ENCODE results near the gene CXorf66. TPM values are rescaled to one million over a fixed set of nuclear protein-coding genes. Genes with fewer than 3 reads are reported as not detected.

Gene CXorf66
- total and polyA plus RNA-seq, 9 of the 15 experiments (the other 6 are each of a cell fraction or from before 2014, with no cell fraction given) = not detected

DNA sequence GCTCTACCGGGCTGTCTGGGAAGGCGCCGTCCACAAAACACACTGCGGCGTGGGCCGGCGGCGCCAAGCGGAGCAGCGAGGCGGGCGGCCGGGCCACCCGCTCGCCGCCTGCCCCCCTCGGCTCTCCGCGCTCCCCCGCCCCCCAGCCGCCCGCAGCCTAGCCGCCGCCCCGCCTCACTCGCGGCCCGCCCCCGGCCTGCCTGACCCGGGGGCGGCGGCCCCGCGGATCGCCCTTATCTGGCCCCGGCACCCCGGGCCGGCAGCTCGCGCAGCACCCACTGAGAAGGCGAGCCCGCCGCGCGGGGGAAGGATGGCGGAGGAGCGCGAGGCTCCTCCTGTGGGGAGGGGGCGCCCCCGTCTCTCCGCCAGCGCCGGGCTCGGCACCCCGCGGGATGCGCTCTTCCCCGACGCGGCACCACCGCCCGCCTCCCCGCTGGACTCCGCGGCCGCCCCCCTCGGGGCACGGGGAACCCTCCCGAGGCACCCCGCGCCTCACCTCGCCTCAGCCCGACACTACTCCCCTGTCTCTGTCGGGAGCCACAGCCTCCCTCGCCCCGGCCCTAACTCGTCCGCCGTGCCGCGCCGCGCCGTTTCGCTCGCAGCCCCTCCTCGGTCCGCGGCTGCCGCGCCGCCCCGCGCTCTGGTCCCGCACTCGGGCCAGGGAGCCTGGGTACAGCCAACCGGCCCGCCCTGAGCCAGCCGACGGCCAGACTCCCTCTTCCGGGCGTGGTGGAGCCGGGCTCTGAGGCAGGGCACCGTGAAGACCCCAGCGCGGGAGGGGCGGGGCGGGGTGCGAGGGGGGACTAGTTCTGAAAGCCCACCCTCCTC, 33.0 kb downstream of the CXorf66 start (continued):
- TF ChIP-seq NONO (IDR thresholded peaks at IDR 0.05; ENCODE audit: low read depth in 2 of 2, low read length in 1 of 2) (peak in 1 of 2 experiments; percentile 81; a peak in 2 of 4 replicates), YBX1 (IDR thresholded peaks at IDR 0.05) (no peak), ZNF347 (CRISPR knock-in tag; IDR thresholded peaks at IDR 0.05; ENCODE audit: low read depth) (no peak), KDM1A (IDR thresholded peaks at IDR 0.05) (no peak), POLR2AphosphoS2 (IDR thresholded peaks at IDR 0.05; ENCODE audit: low read length) (no peak), FOXP1 (CRISPR knock-in tag; IDR thresholded peaks at IDR 0.05) (0 out of 2 replicates have a peak, but pooled peaks have one; percentile 29), CREB3L1 (IDR thresholded peaks at IDR 0.05; ENCODE audit: borderline replicate concordance, low read depth) (no peak), ATF6 (CRISPR knock-in tag; IDR thresholded peaks at IDR 0.05) (no peak), MED1 (CRISPR knock-in tag; IDR thresholded peaks at IDR 0.05; ENCODE audit: borderline replicate concordance) (no peak), MIER1 (IDR thresholded peaks at IDR 0.05; ENCODE audit: low read depth) (no peak), PHB2 (IDR thresholded peaks at IDR 0.05; ENCODE audit: low read depth) (no peak), ARHGAP35 (IDR thresholded peaks at IDR 0.05; ENCODE audit: partially characterized antibody) (no peak), MTA3 (IDR thresholded peaks at IDR 0.05; ENCODE audit: borderline replicate concordance) (0 out of 2 replicates have a peak, but pooled peaks have one; percentile 25), ARID2 (IDR thresholded peaks at IDR 0.05) (no peak), AFF1 (IDR thresholded peaks at IDR 0.05; ENCODE audit: low read depth in 1 of 2, partially characterized antibody in 2 of 2) (no peak), ZZZ3 (IDR thresholded peaks at IDR 0.05) (no peak), MCM2 (IDR thresholded peaks at IDR 0.05; ENCODE audit: low read depth) (no peak)
- TF ChIP-seq, protein P1, sequence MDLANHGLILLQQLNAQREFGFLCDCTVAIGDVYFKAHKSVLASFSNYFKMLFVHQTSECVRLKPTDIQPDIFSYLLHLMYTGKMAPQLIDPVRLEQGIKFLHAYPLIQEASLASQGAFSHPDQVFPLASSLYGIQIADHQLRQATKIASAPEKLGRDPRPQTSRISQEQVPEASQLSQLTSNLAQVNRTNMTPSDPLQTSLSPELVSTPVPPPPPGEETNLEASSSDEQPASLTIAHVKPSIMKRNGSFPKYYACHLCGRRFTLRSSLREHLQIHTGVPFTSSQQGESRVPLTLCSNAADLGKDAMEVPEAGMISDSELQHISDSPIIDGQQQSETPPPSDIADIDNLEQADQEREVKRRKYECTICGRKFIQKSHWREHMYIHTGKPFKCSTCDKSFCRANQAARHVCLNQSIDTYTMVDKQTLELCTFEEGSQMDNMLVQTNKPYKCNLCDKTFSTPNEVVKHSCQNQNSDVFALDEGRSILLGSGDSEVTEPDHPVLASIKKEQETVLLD (IDR thresholded peaks at IDR 0.05) = no peak
- TF ChIP-seq, protein P2, sequence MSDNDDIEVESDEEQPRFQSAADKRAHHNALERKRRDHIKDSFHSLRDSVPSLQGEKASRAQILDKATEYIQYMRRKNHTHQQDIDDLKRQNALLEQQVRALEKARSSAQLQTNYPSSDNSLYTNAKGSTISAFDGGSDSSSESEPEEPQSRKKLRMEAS (CRISPR knock-in tag; IDR thresholded peaks at IDR 0.05) = no peak

All from K562 (cell line).